NCI-H774 (cell line): ENCODE measurements around the gene GPC6.

ENCODE experiments used
- DNase-seq: peaks from one replicate; lab custom pipeline; 2025; lab: John Stamatoyannopoulos, UW

The GPC6 gene

DNA sequence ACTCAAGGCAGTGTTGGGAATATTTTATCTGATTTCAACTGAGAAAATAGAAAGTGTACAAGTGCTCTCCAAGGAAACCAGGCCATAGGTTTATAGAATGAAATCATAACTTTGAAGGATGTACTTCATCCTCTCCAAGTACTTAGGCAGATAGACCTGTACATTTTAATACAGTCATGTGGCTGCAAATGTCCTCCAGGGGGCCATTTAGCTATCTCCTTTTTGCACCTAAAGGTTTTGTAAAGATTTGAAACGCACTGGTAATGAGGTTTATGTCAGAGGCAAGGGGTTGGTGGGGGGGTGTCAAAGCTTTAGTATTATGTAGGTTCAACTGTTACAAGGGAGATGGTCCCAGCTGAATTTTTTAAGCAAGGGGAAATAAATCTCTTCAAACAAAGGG lies 888.4 kb downstream of the GPC6 start:
- DNase-seq, result no peak

DNA sequence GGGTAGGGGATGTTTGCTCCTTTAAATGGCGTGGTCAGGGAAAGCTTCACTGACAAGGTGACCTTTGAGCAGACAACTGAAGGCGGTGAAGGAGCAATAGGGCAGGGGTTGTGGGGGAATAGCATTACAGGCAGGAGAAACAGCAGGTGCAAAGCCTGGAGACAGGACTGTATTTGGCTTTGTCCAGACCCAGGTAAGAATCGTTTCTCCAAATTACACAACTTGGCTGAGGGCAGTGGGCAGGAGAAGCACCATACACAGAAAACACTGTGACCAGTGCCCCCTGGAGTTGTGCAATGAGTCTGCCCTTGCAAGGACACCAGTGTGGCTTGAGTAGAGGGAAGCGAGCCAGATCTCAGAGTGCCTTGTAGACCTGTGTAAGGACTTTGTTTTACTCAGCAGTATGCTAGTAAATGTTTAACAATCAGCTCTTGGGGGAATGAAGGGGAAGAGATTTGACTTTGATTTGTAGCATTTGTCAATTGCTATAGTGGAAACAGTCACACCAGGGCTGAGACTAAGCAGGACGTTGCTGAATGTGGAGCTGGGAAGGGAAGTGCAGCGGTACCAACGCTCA lies 892.8 kb downstream of the GPC6 start:
- DNase-seq, result no peak

GRCh38 chr13:94120878-94121277 lies 894.3 kb downstream of the GPC6 start:
- no peak for DNase-seq

- DNase-seq, result no peak
Measured at GRCh38 chr13:94121686-94122085, 895.1 kb downstream of the GPC6 start.

- DNase-seq, result no peak
Measured at GRCh38 chr13:94122300-94122915, 895.8 kb downstream of the GPC6 start.

GRCh38 chr13:94123557-94123956 lies 897.0 kb downstream of the GPC6 start:
- DNase-seq, result no peak

- DNase-seq, result no peak
Measured at GRCh38 chr13:94128430-94128829, 901.8 kb downstream of the GPC6 start.

GRCh38 chr13:94129490-94129894 lies 902.9 kb downstream of the GPC6 start:
- no peak for DNase-seq

- DNase-seq, result no peak
Measured at GRCh38 chr13:94138831-94139230, 912.2 kb downstream of the GPC6 start.

GRCh38 chr13:94139393-94139995 lies 912.9 kb downstream of the GPC6 start:
- no peak for DNase-seq

- no peak for DNase-seq
Measured at GRCh38 chr13:94140027-94140426, 913.4 kb downstream of the GPC6 start.

DNA sequence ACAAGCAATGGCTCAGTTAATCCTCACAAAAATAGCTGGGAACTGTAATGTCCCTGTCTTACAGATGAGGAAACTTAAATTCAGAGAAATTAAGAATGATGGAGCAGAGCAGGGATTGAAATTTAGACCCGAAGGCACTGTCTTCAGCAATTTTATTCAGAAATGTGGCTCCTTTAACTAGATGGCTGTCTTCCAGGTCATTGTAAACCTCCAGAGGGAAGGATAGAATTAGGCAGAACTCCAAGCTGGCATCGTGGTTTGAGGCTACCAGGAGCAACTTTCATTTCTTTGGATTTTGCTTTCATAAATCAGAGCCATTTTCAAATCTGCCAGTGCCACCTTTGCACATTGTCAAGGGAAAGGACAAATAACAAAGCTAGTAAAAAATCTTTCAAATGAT lies 913.9 kb downstream of the GPC6 start:
- no peak for DNase-seq

DNA sequence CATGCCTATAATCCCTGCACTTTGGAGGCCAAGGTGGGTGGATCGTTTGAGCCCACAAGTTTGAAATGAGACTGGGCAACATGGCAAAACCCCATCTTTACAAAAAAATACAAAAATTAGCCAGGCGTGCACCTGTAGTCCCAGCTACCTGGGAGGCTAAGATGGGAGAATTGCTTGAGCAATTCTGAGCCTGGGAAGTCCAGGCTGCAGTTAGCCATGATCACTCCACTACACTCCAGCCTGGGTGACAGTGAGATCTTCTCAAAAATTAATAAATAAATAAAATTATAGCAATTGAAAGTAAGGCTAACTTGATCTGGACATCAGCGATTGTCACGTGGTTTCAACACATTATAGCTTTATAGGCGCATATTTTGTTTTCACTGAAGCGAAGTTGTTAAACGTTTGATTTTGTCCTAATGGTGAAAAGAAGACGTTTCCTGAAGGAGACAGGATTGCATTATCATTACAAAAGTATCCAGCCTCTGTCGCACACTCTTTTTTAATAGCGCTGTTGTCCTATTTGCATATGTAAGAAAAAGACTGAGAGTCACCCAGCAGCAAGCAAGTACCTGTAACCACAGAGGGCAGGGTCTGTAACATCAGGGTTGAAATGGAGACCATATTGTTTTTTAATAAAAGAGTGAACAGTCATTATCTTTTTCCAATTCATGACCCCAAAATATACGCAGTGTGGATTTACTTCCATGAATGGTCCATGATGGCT lies 917.2 kb downstream of the GPC6 start:
- DNase-seq, result no peak

DNA sequence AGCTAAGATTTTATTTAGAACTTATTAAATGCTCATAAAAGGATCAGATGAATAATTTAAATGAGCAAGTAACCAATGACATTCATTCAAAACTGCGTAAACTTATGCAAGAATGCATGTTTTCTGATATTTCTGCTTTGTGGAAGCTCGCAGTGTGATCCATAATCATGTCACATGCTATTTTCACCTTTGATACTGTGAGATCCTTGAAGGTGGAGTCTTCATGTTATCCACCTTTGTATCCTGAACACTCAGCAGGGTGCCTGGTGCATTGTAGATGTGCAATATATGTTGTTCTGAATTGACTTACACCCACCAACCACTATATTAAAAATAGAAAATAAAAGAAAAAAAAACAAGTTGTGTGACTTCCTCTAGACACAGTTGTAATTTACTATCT lies 919.4 kb downstream of the GPC6 start:
- no peak for DNase-seq

- DNase-seq, result no peak
Measured at GRCh38 chr13:94153586-94153985, 927.0 kb downstream of the GPC6 start.

DNA sequence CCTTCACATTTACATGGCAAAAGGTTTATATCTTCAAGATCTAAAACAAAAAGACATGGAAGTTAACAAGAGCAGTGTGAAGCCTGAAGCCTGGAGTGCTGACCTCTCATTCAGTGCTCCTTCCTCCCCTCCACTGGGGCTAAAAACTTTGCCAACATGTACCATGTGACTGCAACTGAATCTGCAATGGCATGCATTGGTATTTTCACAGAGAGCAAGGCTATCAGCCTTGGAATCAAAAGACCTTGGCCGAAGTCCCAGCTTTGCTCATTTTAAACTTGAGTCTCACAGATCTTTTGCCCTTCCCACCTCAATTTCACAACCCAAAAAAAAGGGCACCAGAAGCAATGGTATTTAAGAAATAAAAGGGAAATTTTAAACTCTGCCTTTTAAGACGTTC lies 927.8 kb downstream of the GPC6 start:
- no peak for DNase-seq

- DNase-seq, result no peak
Measured at GRCh38 chr13:94157705-94158218, 931.2 kb downstream of the GPC6 start.

GRCh38 chr13:94160875-94161274 lies 934.3 kb downstream of the GPC6 start:
- no peak for DNase-seq

GRCh38 chr13:94162289-94162688 lies 935.7 kb downstream of the GPC6 start:
- no peak for DNase-seq

- no peak for DNase-seq
Measured at GRCh38 chr13:94163535-94163934, 936.9 kb downstream of the GPC6 start.

DNA sequence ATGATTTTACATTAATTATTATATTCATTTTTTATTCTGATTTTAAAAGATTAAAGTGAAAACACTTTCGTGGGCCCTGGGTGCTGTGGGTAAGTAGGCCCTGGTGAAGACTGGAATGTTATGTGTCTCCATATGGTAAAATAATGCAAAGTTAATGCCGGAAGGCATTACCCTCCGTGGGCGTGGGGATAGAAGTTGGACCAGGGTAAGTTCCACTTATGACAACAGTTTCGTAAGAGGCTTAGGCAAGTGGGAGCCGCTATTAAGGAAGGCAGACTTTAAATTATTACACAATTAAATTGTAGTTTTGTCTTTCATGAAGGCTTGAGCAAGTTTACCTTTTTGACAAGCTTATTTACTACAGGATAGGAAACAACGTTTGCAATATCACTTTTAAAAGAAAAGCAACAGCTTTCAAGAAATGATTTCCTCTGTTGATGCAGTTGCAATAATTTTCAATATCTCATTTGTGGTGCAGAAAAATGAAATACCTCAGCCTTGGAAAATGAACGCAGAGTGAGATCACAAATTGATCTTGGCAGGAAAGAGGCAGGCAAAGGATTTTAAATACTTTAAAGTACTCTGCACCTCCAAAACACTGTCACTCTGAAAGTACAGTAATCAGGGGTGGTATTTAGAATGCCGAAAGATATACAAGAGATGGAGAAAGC lies 942.3 kb downstream of the GPC6 start:
- DNase-seq, result no peak

GRCh38 chr13:94169454-94170144 lies 943.0 kb downstream of the GPC6 start:
- no peak for DNase-seq
